ENCODE measurements around the gene ABCF2.

The ABCF2 gene

DNA sequence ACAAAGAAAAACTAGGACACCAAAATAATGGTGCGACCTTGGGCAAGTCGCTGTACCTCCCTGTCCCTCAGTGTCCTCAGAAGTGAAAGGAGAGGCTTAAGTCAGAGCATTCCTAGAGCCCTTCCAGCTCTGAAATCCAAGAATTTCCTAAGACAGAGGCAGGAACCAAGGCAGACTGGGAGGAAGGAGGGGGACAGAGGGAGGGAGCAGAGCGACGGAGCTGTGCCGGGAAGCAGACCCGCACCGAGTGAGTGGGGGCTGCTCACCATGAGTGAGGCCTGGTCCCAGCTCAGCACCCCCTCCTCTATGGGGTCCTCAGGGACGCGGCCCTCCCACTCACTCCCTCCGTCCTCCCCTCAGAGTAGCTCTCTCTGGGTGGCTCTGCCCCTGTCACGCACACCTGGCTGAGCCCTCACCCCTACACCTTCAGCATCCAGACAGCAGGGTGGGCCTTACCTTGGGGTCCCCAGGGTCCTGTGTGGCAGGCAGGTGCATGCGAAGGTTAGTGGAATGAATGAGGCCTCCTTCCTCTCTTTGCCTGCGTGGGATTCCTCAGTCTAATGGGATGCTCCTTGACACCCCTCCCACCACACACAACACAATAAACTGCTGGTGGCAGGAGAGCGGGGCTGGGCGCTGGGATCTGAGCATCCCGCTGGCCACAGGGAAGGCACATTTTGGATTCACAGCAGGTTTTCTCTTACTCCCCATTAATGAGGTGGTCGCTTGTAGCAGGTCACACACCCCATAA lies 26.1 kb upstream of the ABCF2 start:
- no peak for DNase-seq (ENCODE audit: low read depth in 2 of 2)

DNA sequence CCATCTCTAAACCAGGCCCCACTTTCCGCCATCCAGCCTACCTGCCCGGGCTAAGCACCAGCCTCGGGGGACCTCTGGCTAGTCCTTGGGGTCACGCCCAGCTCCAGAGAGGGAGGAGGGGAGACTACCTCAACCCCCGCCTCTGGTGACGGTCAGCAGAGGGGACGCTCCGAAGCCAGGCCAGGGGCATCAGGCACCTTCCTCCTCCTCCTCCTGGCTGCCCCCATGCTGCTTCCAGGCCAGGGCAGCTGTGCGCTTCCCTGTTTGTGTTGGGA lies 25.5 kb upstream of the ABCF2 start:
- no peak for DNase-seq (ENCODE audit: low read depth in 2 of 2)

DNA sequence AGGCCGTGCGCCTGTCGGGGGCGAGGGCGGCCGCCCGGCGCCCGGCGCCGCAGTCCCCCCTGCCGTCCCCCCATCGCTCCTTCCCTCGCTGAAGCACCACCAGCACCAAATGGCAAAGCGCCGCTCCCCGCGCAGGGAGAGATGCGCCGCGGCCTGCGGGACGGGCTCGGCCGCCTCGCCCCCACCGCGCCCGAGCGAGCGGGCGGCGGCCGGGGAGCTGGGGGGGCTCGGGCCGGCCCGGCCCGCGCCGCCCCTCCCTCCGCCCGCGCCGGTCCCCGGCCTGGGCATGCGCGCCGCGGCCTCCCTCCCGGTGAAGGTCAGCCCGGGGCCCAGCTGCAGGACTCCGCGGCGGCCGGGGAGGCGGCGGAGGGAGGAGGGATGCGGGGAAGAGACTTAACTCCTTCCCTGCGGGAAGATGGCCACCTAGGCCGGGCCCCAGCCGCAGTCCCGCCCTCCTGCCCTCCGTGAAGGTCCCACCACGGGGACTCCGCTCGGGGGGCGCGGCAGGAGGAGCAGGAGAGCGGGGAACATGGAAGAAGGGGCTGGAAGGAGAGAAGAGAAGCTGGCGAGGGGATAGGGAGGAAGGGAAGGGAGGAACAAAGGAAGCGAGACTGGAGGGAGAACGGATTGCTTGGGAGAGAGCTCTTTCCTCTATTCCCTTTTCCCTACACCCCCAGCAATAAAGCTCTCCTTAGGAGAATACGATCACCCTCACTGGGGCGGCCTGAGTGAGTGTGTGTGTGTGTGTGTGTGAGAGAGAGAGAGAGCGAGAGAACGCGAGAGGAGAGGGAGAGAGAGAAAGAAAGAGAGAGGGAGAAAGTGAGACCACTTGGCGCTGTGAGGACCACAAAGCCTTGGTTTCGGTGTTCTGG lies 24.9 kb upstream of the ABCF2 start:
- DNase-seq (ENCODE audit: low read depth in 2 of 2) = no peak

DNA sequence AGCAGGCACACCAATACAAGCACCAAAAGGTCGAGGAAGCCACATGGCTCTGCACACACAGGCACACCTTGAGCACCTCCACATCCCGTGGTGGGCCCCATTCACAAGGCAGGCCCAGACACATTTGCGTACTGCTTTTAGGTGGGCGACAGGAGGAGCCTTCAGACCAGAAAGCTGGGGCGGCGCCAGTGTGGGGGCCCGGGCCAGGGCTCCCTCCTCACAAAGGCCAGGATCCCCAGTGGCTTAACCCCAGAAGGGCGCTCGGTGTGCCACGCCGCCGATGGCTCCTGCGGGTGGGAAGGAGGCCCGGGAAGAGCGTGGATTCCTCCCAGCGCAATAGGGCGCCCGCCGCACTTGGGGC lies 24.3 kb upstream of the ABCF2 start:
- no peak for DNase-seq (ENCODE audit: low read depth in 2 of 2)

DNA sequence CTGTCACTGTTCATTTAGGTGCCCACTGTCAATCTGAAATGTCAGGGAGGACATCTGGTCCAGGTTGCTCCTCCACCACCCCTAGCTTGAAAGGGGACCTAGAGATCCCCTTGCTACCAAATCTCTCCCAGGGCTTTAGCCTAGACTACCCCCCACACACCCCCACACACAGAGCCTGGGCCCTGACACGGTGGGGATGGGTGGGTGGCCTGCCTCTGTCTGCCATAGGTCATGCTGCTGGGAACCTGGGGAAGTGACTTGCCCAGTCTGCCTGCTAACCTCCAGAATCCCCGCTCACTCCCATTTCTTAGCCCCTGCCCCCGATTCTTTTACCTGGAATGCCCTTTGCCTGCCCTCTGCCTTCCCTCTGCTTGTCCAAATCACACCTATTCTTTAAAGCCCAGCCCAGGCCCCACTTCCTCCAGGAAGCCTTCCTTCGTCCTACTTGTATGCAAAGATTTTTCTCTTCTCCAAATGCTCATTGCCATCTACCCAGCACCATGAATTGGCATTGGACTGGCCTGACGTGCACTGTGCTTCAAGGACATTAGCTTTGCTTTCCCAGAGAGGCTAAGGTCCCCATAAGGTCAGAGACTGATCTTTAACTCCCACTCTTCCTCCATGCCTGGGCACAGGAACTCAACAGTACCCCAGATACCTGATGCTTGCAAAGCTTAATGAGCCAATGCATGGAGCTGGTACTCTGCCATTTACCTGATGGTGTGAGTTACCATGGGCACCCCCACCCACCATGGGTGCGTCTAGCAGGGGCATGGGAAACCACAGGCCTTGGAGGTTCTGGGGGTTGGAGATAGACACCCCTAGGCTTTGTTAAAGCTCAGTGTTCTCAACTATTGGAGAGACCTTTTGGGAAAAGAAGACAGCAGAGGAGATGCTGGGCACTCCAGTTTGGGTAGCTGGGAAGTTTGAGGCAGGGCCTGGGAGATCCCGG lies 23.5 kb upstream of the ABCF2 start:
- DNase-seq (ENCODE audit: low read depth in 2 of 2) = no peak

DNA sequence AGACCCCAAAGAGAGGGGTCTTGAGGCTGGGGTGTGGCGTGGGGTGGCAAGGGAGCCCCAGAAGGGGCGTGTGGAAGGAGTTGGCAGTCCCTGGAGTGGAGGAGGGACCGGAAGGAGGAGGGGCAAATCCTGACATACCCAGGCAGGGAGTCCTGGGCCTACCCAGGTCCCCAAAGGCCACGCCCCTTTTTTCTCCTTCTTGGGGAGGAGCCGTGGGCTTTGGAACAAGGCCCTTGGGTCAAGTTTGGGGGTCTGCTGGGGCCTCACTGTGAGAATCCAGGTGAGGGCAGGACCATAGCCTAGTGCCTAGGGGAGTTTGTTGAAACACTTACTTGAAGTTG lies 22.7 kb upstream of the ABCF2 start:
- DNase-seq (ENCODE audit: low read depth in 2 of 2) = no peak

DNA sequence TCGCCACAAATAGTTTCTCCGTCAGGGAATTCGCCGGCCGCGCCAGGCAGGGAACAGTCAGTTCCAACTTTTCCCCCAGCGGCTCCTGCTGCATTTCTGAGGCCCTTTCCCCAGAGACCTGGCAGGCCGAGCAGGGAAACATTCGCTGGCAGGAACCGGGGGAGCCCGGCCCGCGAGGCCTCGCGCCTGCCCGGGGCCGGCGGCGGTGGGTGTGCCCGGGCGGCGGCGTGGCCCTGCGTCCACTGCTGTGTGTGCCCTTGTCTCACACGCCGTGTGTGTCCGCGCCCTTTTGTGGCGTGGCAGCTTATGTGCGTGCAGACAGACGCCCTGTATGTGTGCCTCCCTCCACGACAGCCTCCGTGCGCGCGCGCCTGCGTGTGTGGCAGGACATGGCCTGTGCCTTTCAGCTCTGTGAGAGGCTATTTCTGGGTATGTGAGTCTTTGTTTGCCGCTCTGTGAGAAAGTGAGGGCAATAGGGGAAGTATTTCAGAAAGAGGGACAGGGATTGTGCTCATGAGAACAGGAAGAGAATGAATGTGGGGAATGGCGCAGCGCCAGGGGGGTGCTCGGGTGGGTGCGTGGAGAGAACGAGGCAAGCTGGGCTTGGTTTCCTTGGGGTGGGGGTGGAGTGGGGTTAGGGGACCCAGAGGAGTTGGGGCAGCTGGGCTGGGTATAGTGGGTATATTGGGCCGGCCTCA lies 22.2 kb upstream of the ABCF2 start:
- DNase-seq (ENCODE audit: low read depth in 2 of 2) = no peak

DNA sequence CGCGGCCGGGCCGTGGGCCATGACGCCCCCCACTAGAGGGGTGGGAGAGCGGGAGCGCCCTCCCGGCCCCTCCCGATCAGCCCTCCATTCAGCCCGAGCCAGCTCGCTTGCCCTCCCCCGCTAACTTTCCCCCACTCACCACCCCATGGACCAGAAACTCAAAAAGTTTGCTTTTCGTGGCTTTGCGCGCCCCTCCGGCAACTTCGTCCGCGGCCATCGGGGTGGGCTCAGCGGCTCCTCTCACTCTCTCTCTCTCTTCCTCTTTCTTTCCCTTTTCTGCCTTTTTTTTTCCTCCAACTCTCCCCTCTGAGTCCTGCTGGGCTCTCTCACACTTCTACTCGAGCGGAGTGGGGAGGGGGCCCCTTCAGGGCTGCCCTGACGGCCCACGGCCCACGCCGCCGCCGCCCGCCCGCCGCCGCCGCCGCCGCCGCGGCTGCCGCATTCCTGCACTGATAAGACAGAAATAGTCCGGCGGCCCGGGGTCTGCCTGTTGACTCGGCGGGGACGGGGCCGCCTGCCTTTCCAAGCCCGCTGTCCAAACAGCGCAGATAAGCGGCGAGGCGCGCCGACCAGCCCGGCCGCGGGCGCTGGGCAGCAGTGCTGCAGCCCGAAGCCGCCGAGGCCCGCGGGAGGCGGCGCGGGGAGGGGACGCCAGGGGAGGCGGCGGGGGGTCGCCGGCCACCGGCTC lies 21.5 kb upstream of the ABCF2 start, which contains the start of gene SMARCD3:
SMARCD3 (minus strand) TSS at position 349 of the 688 bp plus-strand sequence; CDS start at position 217, 132 bp downstream.
- no peak for DNase-seq (ENCODE audit: low read depth in 2 of 2)

DNA sequence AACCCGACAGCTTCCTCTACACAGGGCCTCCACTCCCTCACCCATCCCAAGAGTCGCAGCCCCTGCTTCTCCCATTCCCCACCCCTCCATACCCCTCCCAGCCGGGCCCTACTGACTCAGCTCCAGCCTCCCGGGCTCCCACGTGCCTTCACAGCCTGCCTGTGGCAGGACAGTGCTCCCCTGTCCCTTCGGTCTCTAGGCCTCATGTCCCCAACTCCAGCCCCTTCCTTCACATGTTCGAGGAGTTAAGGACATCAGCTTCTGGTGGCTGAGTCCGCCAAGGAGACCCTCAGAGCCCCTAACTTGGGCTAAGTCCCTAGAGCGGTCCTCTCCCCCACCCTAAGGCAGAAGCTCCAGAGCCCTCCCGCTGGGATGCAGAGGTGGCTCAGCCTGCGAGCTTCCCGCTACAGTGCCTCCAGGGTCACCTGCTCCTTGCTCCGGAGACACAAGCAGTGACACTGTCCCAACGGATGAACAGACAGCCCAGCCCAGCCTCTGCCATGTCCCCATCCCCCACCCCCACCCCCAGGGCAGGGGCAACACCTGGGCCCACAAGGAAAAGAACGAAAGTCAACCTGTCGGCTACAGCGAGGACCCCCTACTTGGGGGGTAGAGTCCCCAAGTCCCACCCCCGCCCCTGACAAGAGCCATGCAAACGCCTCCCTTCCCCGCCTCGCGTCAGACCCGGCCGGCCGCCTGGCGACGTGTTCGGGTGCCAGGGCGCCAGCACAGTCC lies 20.8 kb upstream of the ABCF2 start:
- no peak for DNase-seq (ENCODE audit: low read depth in 2 of 2)

DNA sequence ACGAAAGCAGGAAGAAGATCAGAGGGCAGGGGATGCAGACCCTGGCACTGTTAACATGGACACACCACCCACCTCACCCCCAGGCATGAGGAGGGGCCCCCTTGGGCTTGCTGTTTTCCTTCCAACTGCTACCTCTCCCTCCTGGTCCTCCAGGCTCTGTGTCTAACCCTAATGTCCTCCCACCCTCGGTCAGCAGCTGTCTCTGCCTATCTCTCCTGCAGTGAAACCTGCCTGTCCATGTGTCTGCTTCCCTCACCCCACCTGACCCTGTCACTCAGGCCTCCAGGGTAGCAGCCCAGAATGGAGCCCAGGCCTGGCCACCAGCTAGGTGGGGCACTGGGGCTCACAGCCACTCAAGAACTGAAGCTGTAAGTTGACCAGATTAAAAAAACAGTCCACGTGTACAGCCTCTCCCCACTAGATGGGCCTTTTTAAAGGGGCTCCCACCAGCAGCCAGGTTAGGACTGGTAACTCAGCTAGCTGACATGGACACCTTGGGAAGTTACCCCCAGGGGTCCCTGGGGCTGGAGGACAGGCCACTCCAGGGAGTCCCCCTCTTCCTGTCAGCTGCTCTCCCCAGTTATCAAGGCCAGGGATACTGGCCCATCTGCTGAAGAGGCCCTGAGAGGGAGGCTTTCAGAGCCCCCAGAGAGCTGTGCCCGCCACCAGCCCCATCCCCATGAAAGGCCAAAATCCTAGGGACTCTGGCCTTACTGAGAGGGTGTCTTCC lies 20.0 kb upstream of the ABCF2 start:
- no peak for DNase-seq (ENCODE audit: low read depth in 2 of 2)

DNA sequence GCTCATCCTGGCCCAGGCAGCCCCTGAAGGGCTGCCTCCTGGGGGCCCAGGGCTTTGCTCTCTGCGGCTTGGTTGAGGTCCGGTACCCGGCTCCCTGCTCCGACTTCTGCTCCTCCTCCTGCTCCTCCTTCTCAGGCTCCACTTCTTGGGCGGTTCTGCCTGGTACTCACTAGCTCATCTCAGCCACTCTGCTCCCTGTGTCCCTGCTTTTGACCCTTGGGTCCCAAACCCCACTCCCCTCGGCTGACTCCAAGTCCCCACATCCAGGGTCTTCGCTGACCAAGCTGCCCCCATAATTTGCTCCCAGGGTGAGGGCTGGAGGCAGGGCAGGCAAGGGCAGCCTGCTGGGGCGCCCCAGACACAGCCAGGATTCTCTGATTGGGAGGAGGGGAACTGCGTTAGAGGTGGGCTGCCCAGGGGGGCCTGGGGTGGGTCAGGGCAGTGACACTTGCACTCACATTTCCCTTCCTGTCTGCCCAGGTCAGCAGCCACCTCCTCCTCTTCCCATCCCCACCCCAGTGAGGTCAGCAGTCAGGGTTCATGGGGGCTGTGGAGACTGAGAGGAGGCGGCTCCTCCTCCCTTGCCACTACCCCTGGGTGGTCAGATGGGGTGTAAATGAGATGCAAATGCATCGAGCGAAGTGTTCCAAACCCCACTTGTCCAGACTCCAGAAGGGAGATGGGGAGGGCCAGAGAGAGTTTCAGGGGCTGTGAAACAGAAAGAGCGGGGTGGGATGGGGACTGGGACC lies 19.3 kb upstream of the ABCF2 start:
- DNase-seq (ENCODE audit: low read depth in 2 of 2) = no peak

DNA sequence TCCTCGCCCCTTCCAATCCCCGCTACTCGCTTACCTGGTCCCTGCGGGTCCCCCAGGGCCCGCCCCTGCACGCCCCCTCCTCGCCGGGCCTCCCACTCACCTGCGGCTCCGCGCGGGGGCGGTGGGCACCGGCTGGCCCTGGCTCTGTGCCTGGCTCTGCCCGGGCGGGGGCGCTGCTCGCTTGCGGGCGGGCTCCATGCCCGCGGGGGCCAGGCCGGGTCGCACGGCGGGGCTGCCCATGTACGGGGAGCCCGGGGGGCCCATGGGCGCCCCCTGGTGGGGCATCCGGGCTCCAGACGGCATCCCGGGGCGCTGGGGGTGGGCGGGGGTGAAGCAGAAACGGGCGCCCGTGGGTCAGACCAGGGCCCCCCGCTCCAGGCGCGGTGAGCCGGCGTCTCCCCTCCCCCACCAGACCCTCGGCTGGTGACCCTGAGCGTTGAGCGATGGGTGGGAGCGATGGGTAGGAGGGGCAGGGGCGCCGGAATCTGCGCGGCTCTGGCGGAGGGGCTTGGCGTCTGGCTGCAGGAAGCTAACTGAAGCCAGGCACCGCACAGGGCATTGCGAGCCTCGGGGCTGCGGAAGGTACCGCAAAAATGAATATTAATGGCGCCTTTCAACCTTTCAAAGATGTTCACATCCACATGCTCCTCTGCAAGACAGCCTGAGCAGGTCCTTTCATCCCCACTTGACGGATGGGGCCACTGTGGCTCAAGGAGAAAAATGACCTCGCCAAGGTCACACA lies 18.5 kb upstream of the ABCF2 start:
- no peak for DNase-seq (ENCODE audit: low read depth in 2 of 2)

DNA sequence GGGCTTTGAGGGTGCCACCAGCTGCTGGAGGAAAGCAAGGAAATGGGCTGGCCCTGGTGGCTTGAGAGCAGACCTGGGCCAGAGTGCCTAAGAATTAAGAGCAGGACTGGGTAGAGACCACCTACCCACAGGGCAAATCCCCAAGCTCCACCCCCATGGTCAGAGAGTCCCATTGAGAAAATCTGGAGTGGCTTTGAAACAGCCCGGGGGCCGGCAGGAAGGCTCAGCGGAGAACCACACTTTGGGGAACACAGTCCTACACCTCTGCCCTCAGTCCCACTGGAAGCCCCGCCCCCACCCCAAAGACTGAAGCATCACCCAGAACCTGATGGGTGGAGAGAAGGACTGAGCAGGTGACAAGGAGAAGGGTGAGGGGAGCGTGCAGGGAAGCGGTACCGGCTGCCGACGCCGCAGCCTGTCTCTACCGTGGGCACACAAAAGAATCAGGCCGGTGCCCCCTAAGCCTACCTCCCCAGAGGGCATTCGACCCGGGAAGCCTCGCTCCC lies 17.9 kb upstream of the ABCF2 start:
- DNase-seq (ENCODE audit: low read depth in 2 of 2) = no peak

DNA sequence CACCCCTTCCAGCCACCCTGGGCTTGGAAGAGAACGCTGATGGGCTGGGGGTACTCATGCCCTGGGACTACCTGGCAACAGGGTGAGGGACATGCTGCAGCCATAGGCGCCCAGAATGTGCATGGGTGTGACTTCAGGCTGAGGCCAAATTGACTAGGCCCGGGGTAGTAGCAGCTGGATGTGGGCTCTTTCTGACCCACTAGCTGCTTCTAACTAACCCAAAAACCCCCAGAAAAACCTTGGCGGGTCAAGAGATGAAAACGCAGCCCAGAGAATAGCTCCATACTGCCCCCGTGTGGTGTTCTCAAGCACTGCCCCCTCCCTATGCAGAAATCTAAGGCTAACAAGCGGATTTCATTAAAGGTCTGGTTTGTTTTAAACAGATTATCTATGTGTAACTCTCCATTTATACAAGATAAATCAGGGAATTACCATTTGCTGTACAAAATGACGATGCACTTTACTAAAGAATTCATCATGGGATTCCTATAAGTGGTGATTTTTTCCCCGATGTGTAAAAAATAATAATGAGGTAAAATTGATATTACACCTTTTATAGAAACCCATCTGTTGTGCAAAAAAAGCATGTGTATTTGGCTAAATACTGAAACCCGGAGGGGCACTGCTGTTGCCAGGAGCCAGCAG lies 17.3 kb upstream of the ABCF2 start:
- no peak for DNase-seq (ENCODE audit: low read depth in 2 of 2)

DNA sequence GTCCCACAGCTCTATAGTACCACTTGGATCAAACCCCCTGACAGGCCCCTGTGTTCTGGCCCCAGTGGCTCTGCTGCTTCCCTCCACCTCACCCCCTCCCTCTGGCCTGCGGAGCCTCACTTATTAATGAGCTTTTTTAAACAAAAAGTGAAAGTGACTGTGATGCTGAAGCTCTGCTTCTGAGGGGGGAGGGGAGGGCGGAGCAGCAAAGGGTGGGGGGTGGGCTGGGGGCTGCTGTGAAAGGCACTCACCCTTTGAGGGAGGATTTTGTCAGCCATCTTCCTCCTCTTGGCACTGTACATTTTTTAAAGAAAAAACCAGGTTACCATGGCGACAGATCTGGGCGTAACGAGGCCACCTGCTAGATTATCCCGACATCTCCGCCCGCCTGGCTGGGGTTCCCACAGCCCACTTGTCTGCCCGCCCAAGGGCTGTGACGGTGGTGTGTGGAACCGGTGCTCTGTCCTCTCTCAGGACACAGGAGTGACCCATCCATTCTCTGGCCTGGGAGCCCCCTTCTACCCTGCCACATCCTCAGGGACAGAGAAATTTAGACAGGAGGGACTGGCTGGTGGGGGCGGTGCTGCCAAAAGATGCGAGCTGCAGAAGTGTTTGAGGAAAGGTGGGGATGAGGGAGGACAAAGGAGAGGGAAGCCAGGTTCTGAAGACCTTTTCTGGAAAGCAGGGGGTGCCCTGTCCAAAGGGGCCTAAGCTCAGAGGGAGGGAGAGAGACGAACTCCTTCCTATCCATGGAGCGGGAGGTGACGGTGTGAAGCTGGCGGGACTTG lies 16.6 kb upstream of the ABCF2 start:
- no peak for DNase-seq (ENCODE audit: low read depth in 2 of 2)

DNA sequence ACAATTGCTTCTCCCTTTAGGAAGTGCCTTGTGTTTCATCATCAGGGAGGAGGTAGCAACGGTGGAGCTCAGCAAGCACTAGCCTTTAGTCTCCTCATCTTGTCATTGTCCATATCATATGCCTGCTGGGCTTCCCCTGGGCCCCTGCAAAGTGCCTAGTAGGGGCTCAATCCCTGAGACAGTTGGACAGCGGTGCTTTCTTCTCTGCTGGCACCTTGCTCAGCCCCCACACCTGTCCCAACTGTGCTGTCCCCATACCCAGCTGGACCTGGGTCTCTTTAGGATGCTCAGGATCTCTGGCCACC lies 16.0 kb upstream of the ABCF2 start:
- no peak for DNase-seq (ENCODE audit: low read depth in 2 of 2)

All from stimulated activated CD4-positive, alpha-beta T cell treated with anti-CD3 and anti-CD28 coated beads, Interleukin-12 subunit alpha, Interleukin-12 subunit beta, amount 100 ng/mL, for 24 hours (primary cell).